ENCODE measurements around the gene TMEM267. TPM values are rescaled to one million over a fixed set of nuclear protein-coding genes. Genes with fewer than 3 reads are reported as not detected.

The TMEM267 gene, protein sequence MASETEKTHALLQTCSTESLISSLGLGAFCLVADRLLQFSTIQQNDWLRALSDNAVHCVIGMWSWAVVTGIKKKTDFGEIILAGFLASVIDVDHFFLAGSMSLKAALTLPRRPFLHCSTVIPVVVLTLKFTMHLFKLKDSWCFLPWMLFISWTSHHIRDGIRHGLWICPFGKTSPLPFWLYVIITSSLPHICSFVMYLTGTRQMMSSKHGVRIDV
- total RNA-seq = 10 to 100 TPM in 1 of 3 donors, 1 to 10 TPM in 2; 7.2 to 12.8 (median 8.8) TPM
- 24.0 TPM for total RNA-seq (2013)

DNA sequence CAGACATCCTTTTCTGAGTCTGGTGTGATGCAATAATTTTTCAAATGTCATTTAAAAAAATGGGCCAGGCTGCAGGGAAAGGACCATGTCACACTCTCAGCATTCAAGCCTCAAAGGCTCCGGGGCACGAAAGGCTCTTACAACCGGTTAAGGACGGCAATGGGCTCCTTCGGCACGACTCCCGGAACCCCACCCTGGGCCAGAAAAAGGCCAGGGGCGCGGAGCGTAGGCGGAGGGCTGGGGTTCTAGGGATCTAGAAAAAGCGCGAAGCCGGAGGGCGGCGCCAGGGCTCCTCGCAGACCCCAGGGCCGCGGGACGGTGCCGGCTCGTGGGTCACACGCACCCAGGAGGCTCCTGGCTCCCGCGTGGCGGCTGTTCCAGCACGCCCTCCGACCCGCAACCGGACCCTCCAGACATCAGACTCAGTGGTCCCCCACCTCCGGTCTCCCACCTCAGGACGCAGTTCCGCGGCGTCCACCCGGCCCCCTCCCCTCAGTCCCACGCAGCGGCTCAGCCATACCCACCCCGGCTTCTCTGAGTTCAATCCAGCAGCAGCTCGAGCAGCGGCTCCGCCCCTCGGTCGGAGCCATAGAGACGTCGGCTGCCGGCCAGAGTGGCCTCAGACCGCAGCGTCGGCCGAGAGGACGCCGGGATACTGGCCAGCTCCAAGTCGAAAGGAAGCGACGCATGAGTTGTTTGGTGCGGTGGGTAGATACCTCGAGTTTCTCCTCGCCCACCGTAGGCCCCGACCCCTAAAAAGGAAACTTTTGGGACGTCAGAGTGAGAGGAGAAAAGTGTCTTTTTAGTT lies at the start of gene TMEM267:
Gene TMEM267 (minus strand): TSS at position 568 of the 808 bp plus-strand sequence. CDS start 29,896 bp downstream, outside the sequence.
- peak within 1 kb of the TSS; percentile 97 for H3K4me3 Mint-ChIP-seq
- no peaks in the 10 kb centered on the region for H3K9me3 Mint-ChIP-seq
- WGBS (ENCODE audit: insufficient coverage) = under 1% methylated on average over 62 of the region's 62 CpGs
- Histone ChIP-seq H3K36me3 (ENCODE audit: control insufficient read depth, insufficient read depth, low read length) (peaks cover 1% of the 10 kb centered on the region), H3K9me3 (ENCODE audit: control insufficient read depth, insufficient read depth, low read length) (no peaks in the 10 kb centered on the region), H3K27ac (ENCODE audit: low read length) (peak within 1 kb of the TSS; percentile 99), H3K4me1 (ENCODE audit: control insufficient read depth, insufficient read depth, low read length) (peaks cover 11% of the 10 kb centered on the region), H3K27me3 (ENCODE audit: control insufficient read depth, insufficient read depth, low read length) (no peaks in the 10 kb centered on the region), H3K4me3 (ENCODE audit: low read length) (peak within 1 kb of the TSS; percentile 95)
- TF ChIP-seq, protein P1, sequence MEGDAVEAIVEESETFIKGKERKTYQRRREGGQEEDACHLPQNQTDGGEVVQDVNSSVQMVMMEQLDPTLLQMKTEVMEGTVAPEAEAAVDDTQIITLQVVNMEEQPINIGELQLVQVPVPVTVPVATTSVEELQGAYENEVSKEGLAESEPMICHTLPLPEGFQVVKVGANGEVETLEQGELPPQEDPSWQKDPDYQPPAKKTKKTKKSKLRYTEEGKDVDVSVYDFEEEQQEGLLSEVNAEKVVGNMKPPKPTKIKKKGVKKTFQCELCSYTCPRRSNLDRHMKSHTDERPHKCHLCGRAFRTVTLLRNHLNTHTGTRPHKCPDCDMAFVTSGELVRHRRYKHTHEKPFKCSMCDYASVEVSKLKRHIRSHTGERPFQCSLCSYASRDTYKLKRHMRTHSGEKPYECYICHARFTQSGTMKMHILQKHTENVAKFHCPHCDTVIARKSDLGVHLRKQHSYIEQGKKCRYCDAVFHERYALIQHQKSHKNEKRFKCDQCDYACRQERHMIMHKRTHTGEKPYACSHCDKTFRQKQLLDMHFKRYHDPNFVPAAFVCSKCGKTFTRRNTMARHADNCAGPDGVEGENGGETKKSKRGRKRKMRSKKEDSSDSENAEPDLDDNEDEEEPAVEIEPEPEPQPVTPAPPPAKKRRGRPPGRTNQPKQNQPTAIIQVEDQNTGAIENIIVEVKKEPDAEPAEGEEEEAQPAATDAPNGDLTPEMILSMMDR (IDR thresholded peaks at IDR 0.05) = no peak
- H3K36me3 Mint-ChIP-seq = no peaks in the 10 kb centered on the region
- H3K27ac Mint-ChIP-seq = peak within 1 kb of the TSS; percentile 97 to 99
- no peaks in the 10 kb centered on the region for H3K27me3 Mint-ChIP-seq (ENCODE audit: low read depth in 2 of 2)
- ATAC-seq (peak; percentile 85 to 97 (median 90)), DNase-seq (peak; percentile 79 to 93)
- intact Hi-C loops (cut with micrococcal nuclease) = loop anchor here (1.0 to 10.0 kb wide), 12 partner anchors 31 to 1325 kb away; partner anchors contain the start of genes HMGCS1, MRPS30, NNT and PAIP1
- H3K4me1 Mint-ChIP-seq = peaks cover 34 to 35% of the 10 kb centered on the region in 2 donors

DNA sequence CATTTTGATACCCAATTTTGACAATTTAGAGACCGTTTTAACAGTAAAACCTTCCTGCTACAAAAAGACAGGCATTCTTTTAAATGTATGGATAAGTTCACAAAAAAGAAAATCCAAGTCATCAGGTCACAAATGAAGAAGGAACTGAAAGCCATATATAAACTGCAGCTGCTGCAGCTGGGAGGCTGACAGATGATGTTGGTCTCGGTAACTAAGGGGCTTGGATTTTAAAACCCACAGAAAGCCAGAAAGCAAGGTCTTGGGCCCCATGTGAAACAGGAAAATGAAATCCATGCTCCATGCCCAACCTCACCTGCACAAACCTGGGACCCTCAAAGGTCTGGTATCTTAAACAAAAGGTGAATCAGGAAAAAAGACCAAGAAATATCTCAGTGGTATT lies 47.0 kb upstream of the TMEM267 start:
- intact Hi-C loops (cut with micrococcal nuclease) = no loop called here

DNA sequence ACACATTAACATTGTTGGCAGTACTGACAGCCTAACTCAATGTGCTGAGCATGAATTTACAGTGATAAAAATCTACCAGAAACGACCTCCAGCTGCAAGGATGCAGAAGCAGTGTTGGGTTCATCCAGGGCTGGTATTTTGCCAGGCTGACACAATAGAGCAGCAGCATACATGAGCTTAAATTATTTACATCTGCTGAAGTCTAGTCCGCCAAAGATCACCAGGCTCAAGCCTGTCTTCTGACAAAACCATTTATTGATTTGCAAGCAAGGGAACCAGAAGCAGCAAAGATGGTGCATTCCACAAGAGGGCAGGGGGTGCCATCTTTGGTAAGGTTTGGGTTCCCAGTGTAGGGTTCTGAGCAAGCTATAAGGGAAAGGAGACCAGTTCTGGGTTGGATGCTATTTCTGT lies 40.0 kb upstream of the TMEM267 start:
- 94% methylated on average over 2 of the region's 2 CpGs for WGBS (ENCODE audit: insufficient coverage)
- no peaks in the 10 kb centered on the region for H3K4me1 Mint-ChIP-seq
- peaks cover 7% of the 10 kb centered on the region for H3K36me3 Mint-ChIP-seq
- H3K27me3 Mint-ChIP-seq (ENCODE audit: low read depth in 2 of 2) = peaks cover 0 to 5% of the 10 kb centered on the region in 2 donors
- Histone ChIP-seq H3K27ac (ENCODE audit: low read length) (no peak overlapping the region), H3K4me3 (ENCODE audit: low read length) (no peak overlapping the region), H3K27me3 (ENCODE audit: control insufficient read depth, insufficient read depth, low read length) (no peaks in the 10 kb centered on the region), H3K4me1 (ENCODE audit: control insufficient read depth, insufficient read depth, low read length) (no peaks in the 10 kb centered on the region), H3K9me3 (ENCODE audit: control insufficient read depth, insufficient read depth, low read length) (no peaks in the 10 kb centered on the region), H3K36me3 (ENCODE audit: control insufficient read depth, insufficient read depth, low read length) (peaks cover 21% of the 10 kb centered on the region)
- no peak overlapping the region for H3K27ac Mint-ChIP-seq
- H3K9me3 Mint-ChIP-seq = no peaks in the 10 kb centered on the region
- intact Hi-C loops (cut with micrococcal nuclease) = no loop called here
- TF ChIP-seq, protein P1 (IDR thresholded peaks at IDR 0.05) = no peak
- DNase-seq = no peak
- no peak overlapping the region for H3K4me3 Mint-ChIP-seq
- no peak for ATAC-seq

More for the DNA sequence above, 47.0 kb upstream of the TMEM267 start:
- ATAC-seq (no peak), DNase-seq (no peak)
- H3K9me3 Mint-ChIP-seq = no peaks in the 10 kb centered on the region
- peaks cover 73% of the 10 kb centered on the region for H3K36me3 ChIP-seq (ENCODE audit: control insufficient read depth, insufficient read depth, low read length)
- H3K27me3 ChIP-seq (ENCODE audit: control insufficient read depth, insufficient read depth, low read length) = no peaks in the 10 kb centered on the region
- no peak overlapping the region for H3K4me3 ChIP-seq (ENCODE audit: low read length)
- H3K9me3 ChIP-seq (ENCODE audit: control insufficient read depth, insufficient read depth, low read length) = no peaks in the 10 kb centered on the region
- no peak overlapping the region for H3K27ac Mint-ChIP-seq
- H3K4me3 Mint-ChIP-seq = no peak overlapping the region
- no peaks in the 10 kb centered on the region for H3K4me1 ChIP-seq (ENCODE audit: control insufficient read depth, insufficient read depth, low read length)
- H3K27ac ChIP-seq (ENCODE audit: low read length) = no peak overlapping the region
- peaks cover 0 to 6% of the 10 kb centered on the region in 2 donors for H3K4me1 Mint-ChIP-seq
- WGBS (ENCODE audit: insufficient coverage) = 71% methylated on average over 1 of the region's 2 CpGs
- no peaks in the 10 kb centered on the region for H3K27me3 Mint-ChIP-seq (ENCODE audit: low read depth in 2 of 2)
- TF ChIP-seq, protein P1 (IDR thresholded peaks at IDR 0.05) = no peak
- peaks cover 13% of the 10 kb centered on the region for H3K36me3 Mint-ChIP-seq

All from natural killer cell (primary cell).